Lower lobe of right lung (tissue), 2 donors: ENCODE data around the gene PGRMC1. TPM values are rescaled to one million over a fixed set of nuclear protein-coding genes. Genes with fewer than 3 reads are reported as not detected.
"Not testable (repeated sequence)": the region's sequence is repeated elsewhere in the genome, so short reads cannot be mapped to it uniquely, and the experiment has no call there.

ENCODE experiments used
- ATAC-seq, 2 donors: fragments of 200-7000 bp; cut with Tn5 transposase; one replicate each; pipeline ENCODE4 v1.9.1; 2020 to 2022; ENCODE audit warnings: mild to moderate bottlenecking in 2 of 2, moderate library complexity in 2 of 2
- DNase-seq: peaks from one replicate; pipeline ENCODE4 v3.0.0-alpha.2; 2020
- H3K27ac ChIP-seq: fragments of 200-600 bp; one replicate; pipeline ENCODE4 v1.8.0; 2022
- H3K27me3 ChIP-seq: fragments of 200-600 bp; one replicate; pipeline ENCODE4 v1.8.0; 2022; ENCODE audit warnings: low read depth
- H3K36me3 ChIP-seq: fragments of 200-600 bp; one replicate; pipeline ENCODE4 v1.8.0; 2022; ENCODE audit warnings: mild to moderate bottlenecking
- H3K4me1 ChIP-seq: fragments of 200-600 bp; one replicate; pipeline ENCODE4 v1.8.0; 2022
- H3K4me3 ChIP-seq: fragments of 200-600 bp; one replicate; pipeline ENCODE4 v1.8.0; 2022; ENCODE audit warnings: mild to moderate bottlenecking
- H3K9me3 ChIP-seq: fragments of 200-600 bp; one replicate; pipeline ENCODE4 v1.8.0; 2022
- CTCF ChIP-seq: fragments of 200-600 bp; IDR thresholded peaks from one replicate; pipeline ENCODE4 v1.8.0; 2022; ENCODE audit warnings: antibody characterized with exemption, mild to moderate bottlenecking
- intact Hi-C: fragments of 100-400 bp; cut with DNase I; formaldehyde crosslinking; loops from one replicate; pipeline ENCODE4 v1.11.0; 2022
- total RNA-seq: library from RNA; stranded (reverse); fragmentation: NEBNext Ultra II Directional; extraction: Animal tissue kit (Norgen Biotek cat#: 25700); gene quantifications from one replicate; pipeline ENCODE4 v1.2.1, GENCODE V29; 2021
- donor health status: DM: no; HTN: yes; CAD: no; lungs with severe emphysema.

PGRMC1 gene
- total RNA-seq, 1 donor from 2014 or later = 71.6 TPM

GRCh38 chrX:119208401-119209057, 27.6 kb upstream of the PGRMC1 start:
- H3K27ac ChIP-seq = no peak overlapping the region
- no peak overlapping the region for H3K4me3 ChIP-seq
- no peaks in the 10 kb centered on the region for H3K4me1 ChIP-seq
- H3K9me3 ChIP-seq = no peaks in the 10 kb centered on the region
- intact Hi-C loops = no loop called here
- DNase-seq = no peak
- no peak for TF ChIP-seq CTCF
- H3K27me3 ChIP-seq = no peaks in the 10 kb centered on the region
- ATAC-seq = no peak
- H3K36me3 ChIP-seq = no peaks in the 10 kb centered on the region

- intact Hi-C loops, H3K27me3 ChIP-seq, DNase-seq, H3K36me3 ChIP-seq, H3K27ac ChIP-seq, ATAC-seq, H3K4me3 ChIP-seq, H3K9me3 ChIP-seq, H3K4me1 ChIP-seq: not testable (repeated sequence)
Measured at GRCh38 chrX:119210931-119211648, 25.0 kb upstream of the PGRMC1 start.

GRCh38 chrX:119211649-119212014, 24.5 kb upstream of the PGRMC1 start:
- Histone ChIP-seq H3K4me1 (no peaks in the 10 kb centered on the region), H3K9me3 (no peaks in the 10 kb centered on the region), H3K4me3 (no peak overlapping the region), H3K27ac (no peak overlapping the region), H3K27me3 (no peaks in the 10 kb centered on the region), H3K36me3 (no peaks in the 10 kb centered on the region)
- no peak for TF ChIP-seq CTCF
- ATAC-seq (no peak), DNase-seq (no peak)
- intact Hi-C loops = no loop called here

GRCh38 chrX:119218198-119218597, 17.9 kb upstream of the PGRMC1 start:
- no peaks in the 10 kb centered on the region for H3K27me3 ChIP-seq
- H3K4me1 ChIP-seq = no peaks in the 10 kb centered on the region
- no peak overlapping the region for H3K27ac ChIP-seq
- TF ChIP-seq CTCF = peak; percentile 44
- intact Hi-C loops = no loop called here
- H3K9me3 ChIP-seq = no peaks in the 10 kb centered on the region
- no peak for DNase-seq
- no peak for ATAC-seq
- no peak overlapping the region for H3K4me3 ChIP-seq
- H3K36me3 ChIP-seq = no peaks in the 10 kb centered on the region

GRCh38 chrX:119222932-119223331, 13.2 kb upstream of the PGRMC1 start:
- Histone ChIP-seq H3K4me3 (no peak overlapping the region), H3K27me3 (no peaks in the 10 kb centered on the region), H3K36me3 (no peaks in the 10 kb centered on the region), H3K9me3 (no peaks in the 10 kb centered on the region), H3K4me1 (no peaks in the 10 kb centered on the region), H3K27ac (no peak overlapping the region)
- ATAC-seq (no peak), DNase-seq (no peak)
- TF ChIP-seq CTCF = no peak
- intact Hi-C loops = no loop called here

- Histone ChIP-seq H3K27me3 (no peaks in the 10 kb centered on the region), H3K36me3 (no peaks in the 10 kb centered on the region), H3K4me3 (no peak overlapping the region), H3K4me1 (no peaks in the 10 kb centered on the region), H3K9me3 (no peaks in the 10 kb centered on the region), H3K27ac (no peak overlapping the region)
- intact Hi-C loops = no loop called here
- ATAC-seq (no peak), DNase-seq (no peak)
- no peak for TF ChIP-seq CTCF
Measured at GRCh38 chrX:119223783-119224182, 12.3 kb upstream of the PGRMC1 start.
